ENCODE measurements around the gene PTOV1.

PTOV1 gene

GRCh38 chr19:49851456-49852259 lies 699 bp downstream of the PTOV1 start:
- Histone ChIP-seq H3K36me3 (replicated peaks; ENCODE audit: insufficient read depth, low read length) (no peaks in the 10 kb centered on the region), H2AFZ (ENCODE audit: low read length) (no peak overlapping the region), H3F3A (ENCODE audit: insufficient read depth, low read length) (peaks cover 19% of the 10 kb centered on the region), H3K79me2 (ENCODE audit: low read length) (peaks cover 32% of the 10 kb centered on the region), H3K9me2 (replicated peaks; ENCODE audit: insufficient read depth, low read length) (no peaks in the 10 kb centered on the region), H3K27me3 (replicated peaks; ENCODE audit: insufficient read depth, low read length) (no peaks in the 10 kb centered on the region), H3K9me3 (replicated peaks; ENCODE audit: insufficient read depth, low read length) (no peaks in the 10 kb centered on the region), H3K9ac (ENCODE audit: low read length) (peak overlapping the region; percentile 47; the same call in 1 of the 2 replicates), H3K27ac (ENCODE audit: low read length) (no peak overlapping the region), H3K4me3 (ENCODE audit: low read length) (peak overlapping the region; percentile 66), H3K4me2 (ENCODE audit: low read depth, low read length) (peak overlapping the region; percentile 86), H3K4me1 (ENCODE audit: low read length) (peaks cover 15% of the 10 kb centered on the region), H4K20me1 (ENCODE audit: insufficient read depth, low read length) (no peaks in the 10 kb centered on the region; the same call in 1 of the 2 replicates)
- TF ChIP-seq EZH2 (optimal IDR thresholded peaks at IDR 0.05; ENCODE audit: low read depth, low read length) (no peak), CTCF (IDR thresholded peaks at IDR 0.05; ENCODE audit: low read length) (no peak), EZH2phosphoT487 (IDR thresholded peaks at IDR 0.05; ENCODE audit: low read length) (no peak)
- peak; percentile 28 for DNase-seq

- no peaks in the 10 kb centered on the region; the same call in 1 of the 2 replicates for H4K20me1 ChIP-seq (ENCODE audit: insufficient read depth, low read length)
- no peak overlapping the region for H3K27ac ChIP-seq (ENCODE audit: low read length)
- no peak overlapping the region for H2AFZ ChIP-seq (ENCODE audit: low read length)
- no peak overlapping the region for H3K9ac ChIP-seq (ENCODE audit: low read length)
- no peak for TF ChIP-seq EZH2phosphoT487 (IDR thresholded peaks at IDR 0.05; ENCODE audit: low read length)
- no peak for TF ChIP-seq EZH2 (optimal IDR thresholded peaks at IDR 0.05; ENCODE audit: low read depth, low read length)
- TF ChIP-seq CTCF (IDR thresholded peaks at IDR 0.05; ENCODE audit: low read length) = no peak
- no peak for DNase-seq
- peak overlapping the region; percentile 86 for H3K4me2 ChIP-seq (ENCODE audit: low read depth, low read length)
- no peaks in the 10 kb centered on the region for H3K9me3 ChIP-seq (replicated peaks; ENCODE audit: insufficient read depth, low read length)
- peak overlapping the region; percentile 66; the same call in 1 of the 2 replicates for H3K4me3 ChIP-seq (ENCODE audit: low read length)
- H3F3A ChIP-seq (ENCODE audit: insufficient read depth, low read length) = peaks cover 19% of the 10 kb centered on the region
- H3K9me2 ChIP-seq (replicated peaks; ENCODE audit: insufficient read depth, low read length) = no peaks in the 10 kb centered on the region
- H3K79me2 ChIP-seq (ENCODE audit: low read length) = peaks cover 32% of the 10 kb centered on the region
- no peaks in the 10 kb centered on the region for H3K36me3 ChIP-seq (replicated peaks; ENCODE audit: insufficient read depth, low read length)
- peaks cover 15% of the 10 kb centered on the region for H3K4me1 ChIP-seq (ENCODE audit: low read length)
- no peaks in the 10 kb centered on the region for H3K27me3 ChIP-seq (replicated peaks; ENCODE audit: insufficient read depth, low read length)
These were observed 1.7 kb downstream of the PTOV1 start for GRCh38 chr19:49852631-49853126.

GRCh38 chr19:49853852-49854377 lies 3.0 kb downstream of the PTOV1 start:
- Histone ChIP-seq H2AFZ (ENCODE audit: low read length) (no peak overlapping the region), H4K20me1 (ENCODE audit: insufficient read depth, low read length) (no peaks in the 10 kb centered on the region; the same call in 1 of the 2 replicates), H3K36me3 (replicated peaks; ENCODE audit: insufficient read depth, low read length) (no peaks in the 10 kb centered on the region), H3K4me3 (ENCODE audit: low read length) (no peak overlapping the region), H3K4me2 (ENCODE audit: low read depth, low read length) (no peak overlapping the region), H3K4me1 (ENCODE audit: low read length) (peaks cover 15% of the 10 kb centered on the region), H3K9ac (ENCODE audit: low read length) (no peak overlapping the region), H3K79me2 (ENCODE audit: low read length) (peaks cover 32% of the 10 kb centered on the region), H3K9me3 (replicated peaks; ENCODE audit: insufficient read depth, low read length) (no peaks in the 10 kb centered on the region), H3K9me2 (replicated peaks; ENCODE audit: insufficient read depth, low read length) (no peaks in the 10 kb centered on the region), H3K27me3 (replicated peaks; ENCODE audit: insufficient read depth, low read length) (no peaks in the 10 kb centered on the region), H3F3A (ENCODE audit: insufficient read depth, low read length) (peaks cover 19% of the 10 kb centered on the region), H3K27ac (ENCODE audit: low read length) (no peak overlapping the region)
- TF ChIP-seq CTCF (IDR thresholded peaks at IDR 0.05; ENCODE audit: low read length) (no peak), EZH2phosphoT487 (IDR thresholded peaks at IDR 0.05; ENCODE audit: low read length) (no peak), EZH2 (optimal IDR thresholded peaks at IDR 0.05; ENCODE audit: low read depth, low read length) (no peak)
- DNase-seq = no peak

Measured in MM.1S (cell line).